HTR-8/SVneo (cell line): ENCODE measurements around the gene BCAR3.

Experiments
- DNase-seq: peaks from one replicate; pipeline ENCODE4 v3.0.0; 2011; ENCODE audit warnings: low spot score, mixed read lengths; ENCODE audit not compliant: insufficient read length
- FAIRE-seq: peaks from 2 replicates; lab custom pipeline; 2011; peaks lifted over from hg19 to GRCh38; lab: Jason Lieb, UNC

BCAR3 gene

GRCh38 chr1:93681101-93681988 is at the start of gene BCAR3:
TSS of gene BCAR3 (minus strand) at chr1:93681837. CDS start at chr1:93674930, 6,907 bp downstream.
- DNase-seq (no peak), FAIRE-seq (no peak)

DNA sequence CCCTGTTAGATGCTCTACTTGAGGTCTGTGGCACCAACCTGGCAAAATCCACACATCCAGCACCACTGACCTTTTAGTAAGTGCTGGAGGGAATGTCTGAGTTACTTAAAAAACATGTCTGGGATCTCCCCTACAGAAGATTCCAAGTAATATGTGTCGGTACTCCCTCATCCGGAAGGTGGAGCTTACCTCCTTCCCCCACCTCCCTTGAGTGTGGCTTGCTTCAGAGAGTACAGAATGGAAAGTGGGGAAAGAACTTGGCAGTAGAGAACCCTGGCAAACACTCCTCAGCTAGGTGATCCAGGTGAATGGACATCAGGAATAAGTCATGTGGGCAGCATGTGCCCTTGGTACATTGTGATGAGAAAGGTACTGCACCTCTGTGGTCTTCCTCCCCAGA is 49.0 kb upstream of the BCAR3 start:
- DNase-seq, result no peak
- FAIRE-seq, result no peak

DNA sequence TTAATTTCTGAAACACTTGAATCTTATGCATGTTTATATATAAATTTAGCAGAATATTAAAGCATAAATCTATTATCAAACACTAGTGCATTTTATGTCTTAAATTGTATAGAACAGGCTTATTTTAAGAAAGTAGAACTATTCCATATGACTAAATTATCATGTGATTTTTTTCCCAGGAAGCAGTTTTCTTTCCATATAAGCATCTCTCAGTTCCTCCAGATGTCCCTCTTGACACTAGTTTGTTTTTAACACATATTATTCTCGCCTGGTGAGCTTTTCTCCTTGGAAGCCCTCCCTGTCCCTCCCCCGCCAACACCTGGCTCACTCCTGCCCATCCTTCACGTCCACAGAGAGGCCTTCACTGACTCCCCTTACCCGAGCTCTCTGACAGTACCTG is 48.3 kb upstream of the BCAR3 start:
- DNase-seq (no peak), FAIRE-seq (no peak)

GRCh38 chr1:93729502-93729901 is 47.9 kb upstream of the BCAR3 start:
- FAIRE-seq (no peak), DNase-seq (no peak)

DNA sequence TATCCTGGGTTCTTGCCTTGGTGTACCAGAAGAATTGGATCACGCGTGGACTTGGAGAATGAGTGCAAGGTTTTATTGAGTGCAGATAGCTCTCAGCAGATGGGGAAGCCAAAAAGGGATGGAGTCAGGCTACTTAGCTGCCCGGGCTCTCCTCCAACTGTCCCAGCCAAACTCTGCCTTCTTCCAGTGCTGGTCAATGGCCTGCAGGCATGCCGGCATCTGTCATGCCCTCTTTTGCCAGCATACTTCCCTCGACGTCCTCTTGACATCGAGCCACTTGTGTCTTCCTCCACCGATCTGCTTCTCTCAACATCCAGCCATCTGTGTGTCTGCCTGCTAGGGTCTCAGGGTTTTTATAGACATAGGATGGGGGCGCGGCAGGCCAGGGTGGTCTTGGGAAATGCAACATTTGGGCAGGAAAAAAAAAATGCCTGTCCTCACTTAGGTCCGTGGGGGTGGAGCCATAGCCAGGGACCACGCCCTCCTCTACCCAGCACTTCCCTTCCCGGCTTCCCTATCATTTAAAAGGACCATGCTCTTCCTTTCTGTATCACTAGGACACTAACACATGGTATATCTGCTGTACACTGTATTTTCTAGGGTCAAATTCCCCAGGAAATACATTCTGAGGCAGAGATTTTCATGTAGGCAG is 47.0 kb upstream of the BCAR3 start:
- DNase-seq (no peak), FAIRE-seq (no peak)

GRCh38 chr1:93723733-93724270 is 42.2 kb upstream of the BCAR3 start:
- DNase-seq (no peak), FAIRE-seq (no peak)

GRCh38 chr1:93723110-93723509 is 41.5 kb upstream of the BCAR3 start:
- FAIRE-seq (no peak), DNase-seq (no peak)

GRCh38 chr1:93722081-93723031 is 40.7 kb upstream of the BCAR3 start:
- no peak for DNase-seq
- no peak for FAIRE-seq

DNA sequence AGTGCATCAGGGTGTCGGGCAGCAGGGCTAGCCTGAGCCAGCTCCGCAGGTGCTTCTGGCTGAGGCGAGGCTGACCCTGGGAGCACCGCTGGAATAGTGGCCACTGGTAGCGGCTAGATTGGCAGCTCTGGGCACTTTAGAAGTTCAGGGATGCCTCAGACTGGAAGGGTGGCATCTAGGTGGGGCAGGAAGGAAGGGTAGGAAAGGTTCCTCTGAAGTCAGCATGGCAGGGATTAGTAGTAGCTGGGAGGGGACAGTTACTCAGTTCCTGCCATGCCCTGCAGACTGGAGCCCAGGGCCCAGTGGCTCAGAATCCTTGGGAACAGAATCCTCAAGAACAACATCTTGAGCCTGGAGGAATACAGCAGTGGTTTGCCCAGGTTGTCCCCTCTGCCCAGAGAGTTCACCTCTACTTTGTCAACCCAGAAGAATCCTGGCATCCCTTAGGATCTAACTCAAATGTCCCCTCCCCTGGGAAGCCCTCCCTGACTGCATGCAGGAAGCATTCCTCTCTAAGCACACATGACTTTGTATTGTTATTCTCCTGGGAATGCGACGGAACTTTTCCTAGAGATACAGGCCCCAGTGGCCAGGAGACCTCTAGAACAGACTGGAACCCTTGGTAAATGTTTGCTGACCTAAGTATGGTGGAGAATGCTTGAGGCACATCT is 39.5 kb upstream of the BCAR3 start:
- DNase-seq (no peak), FAIRE-seq (no peak)

- FAIRE-seq (no peak), DNase-seq (no peak)
These were observed 36.0 kb upstream of the BCAR3 start for GRCh38 chr1:93717640-93718039.

DNA sequence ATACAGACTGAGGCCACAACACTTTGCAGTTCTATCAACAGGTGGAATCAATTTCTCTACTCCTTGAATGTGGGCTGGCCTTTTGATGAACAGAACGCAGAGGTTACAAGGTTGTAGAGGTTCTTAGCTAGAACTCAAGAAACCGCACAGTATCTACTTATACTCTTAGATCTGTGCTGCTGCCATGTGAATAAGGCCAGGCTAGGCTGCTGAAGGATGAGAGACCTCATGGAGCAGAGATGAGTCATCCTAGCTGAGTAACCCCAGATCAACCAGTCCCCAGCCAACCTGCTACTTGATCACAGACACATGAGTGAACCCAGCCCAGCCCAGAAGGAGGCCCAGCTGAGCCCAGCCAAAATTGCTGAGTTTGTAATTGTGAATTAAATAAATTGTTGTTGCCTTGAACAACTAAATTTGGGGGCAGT is 35.3 kb upstream of the BCAR3 start:
- FAIRE-seq (no peak), DNase-seq (no peak)

- FAIRE-seq (no peak), DNase-seq (no peak)
These were observed 34.5 kb upstream of the BCAR3 start for GRCh38 chr1:93716163-93716562.

- FAIRE-seq, result no peak
- DNase-seq, result no peak
These were observed 34.0 kb upstream of the BCAR3 start for GRCh38 chr1:93715529-93716126.

DNA sequence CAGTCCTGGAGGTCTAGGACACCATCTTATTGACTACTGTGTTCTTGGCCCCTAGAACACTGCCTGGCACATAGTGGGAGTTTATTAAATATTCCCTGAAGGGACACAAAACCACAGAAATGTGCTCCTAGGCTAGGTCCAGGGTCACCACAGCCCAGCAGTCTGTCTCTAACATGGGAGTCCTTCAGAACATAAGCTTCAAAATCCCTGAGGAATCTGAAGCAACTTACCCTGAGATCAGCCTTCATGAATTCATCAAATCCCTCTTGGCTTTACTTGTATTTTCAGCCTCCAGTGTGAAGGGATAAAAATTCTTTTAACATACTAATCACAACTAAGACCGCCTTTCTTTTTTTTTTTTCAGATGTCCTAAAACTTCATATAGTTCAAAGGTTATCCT is 32.7 kb upstream of the BCAR3 start:
- DNase-seq, result no peak
- no peak for FAIRE-seq

DNA sequence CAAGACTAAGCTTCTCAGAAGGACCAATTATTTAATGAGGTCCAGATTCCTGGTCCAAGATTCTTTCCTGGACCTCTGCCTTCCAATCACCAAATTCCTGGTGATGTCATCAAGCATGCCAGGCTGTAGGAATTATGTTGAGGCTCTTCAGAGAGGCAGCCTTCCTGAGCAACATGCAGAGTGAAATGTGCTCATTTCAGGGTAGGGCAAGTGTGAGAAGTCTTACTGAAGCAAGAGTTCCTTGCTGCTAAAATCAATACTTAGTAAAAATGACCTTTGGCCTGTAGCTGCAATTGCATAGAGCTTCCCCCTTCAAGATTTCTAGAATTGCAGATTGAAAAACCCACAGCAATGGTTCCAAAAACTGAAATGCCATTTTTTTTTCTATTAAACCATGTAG is 31.7 kb upstream of the BCAR3 start:
- DNase-seq, result no peak

DNA sequence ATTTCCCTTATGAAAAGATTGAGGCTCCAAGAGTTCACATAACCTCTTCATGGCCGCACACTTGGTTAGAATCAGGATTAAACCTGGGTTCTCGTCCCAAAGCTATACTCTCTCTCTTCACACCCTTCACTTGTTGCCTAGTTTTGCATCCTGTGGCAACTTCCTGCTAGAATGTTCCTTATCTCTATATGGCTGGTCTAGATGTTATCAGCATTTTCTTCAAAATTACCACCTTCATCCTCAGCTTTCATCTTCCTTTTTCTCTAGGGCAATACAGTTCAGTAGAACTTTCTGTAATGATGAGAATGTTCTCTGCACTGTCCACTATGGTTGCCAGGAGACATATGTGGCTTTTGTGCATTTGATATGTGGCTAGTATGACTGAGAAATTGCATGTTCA is 31.1 kb upstream of the BCAR3 start:
- FAIRE-seq (no peak), DNase-seq (no peak)

More for the DNA sequence above, 31.7 kb upstream of the BCAR3 start:
- no peak for FAIRE-seq

GRCh38 chr1:93710499-93711453 is 29.1 kb upstream of the BCAR3 start:
- no peak for DNase-seq
- FAIRE-seq, result no peak
